Measurements from ENCODE around the gene GNAS-AS1.

The GNAS-AS1 gene

GRCh38 chr20:58863044-58863790 is 12.5 kb upstream of the GNAS-AS1 start:
- DNase-seq (ENCODE audit: low read depth in 1 of 2, low spot score in 1 of 2): no peak

GRCh38 chr20:58855506-58856389 is 5.0 kb upstream of the GNAS-AS1 start:
- DNase-seq (ENCODE audit: low read depth in 1 of 2, low spot score in 1 of 2): no peak

- no peak for DNase-seq (ENCODE audit: low read depth in 1 of 2, low spot score in 1 of 2)
These were observed 4.2 kb upstream of the GNAS-AS1 start for GRCh38 chr20:58854638-58855471.

GRCh38 chr20:58853976-58854637 is 3.4 kb upstream of the GNAS-AS1 start:
- DNase-seq (ENCODE audit: low read depth in 1 of 2, low spot score in 1 of 2): no peak

- no peak for DNase-seq (ENCODE audit: low read depth in 1 of 2, low spot score in 1 of 2)
These were observed 2.8 kb upstream of the GNAS-AS1 start for GRCh38 chr20:58853466-58853865.

- peak in 1 of 2 donors; percentile 31 for DNase-seq (ENCODE audit: low read depth in 1 of 2, low spot score in 1 of 2)
These were observed 2.0 kb upstream of the GNAS-AS1 start, which contains the start of gene GNAS for GRCh38 chr20:58852543-58853271. Gene GNAS (plus strand): TSS chr20:58852716.

GRCh38 chr20:58851969-58852458 is 1.3 kb upstream of the GNAS-AS1 start:
- DNase-seq (ENCODE audit: low read depth in 1 of 2, low spot score in 1 of 2): no peak

GRCh38 chr20:58851221-58851968 is 693 bp upstream of the GNAS-AS1 start:
- DNase-seq (ENCODE audit: low read depth in 1 of 2, low spot score in 1 of 2): no peak

- no peak for DNase-seq (ENCODE audit: low read depth in 1 of 2, low spot score in 1 of 2)
These were observed 3.2 kb downstream of the GNAS-AS1 start for GRCh38 chr20:58847463-58847862.

- no peak for DNase-seq (ENCODE audit: low read depth in 1 of 2, low spot score in 1 of 2)
These were observed 5.0 kb downstream of the GNAS-AS1 start for GRCh38 chr20:58845706-58846105.

- no peak for DNase-seq (ENCODE audit: low read depth in 1 of 2, low spot score in 1 of 2)
These were observed 7.6 kb downstream of the GNAS-AS1 start for GRCh38 chr20:58843128-58843556.

GRCh38 chr20:58842276-58842675 is 8.4 kb downstream of the GNAS-AS1 start:
- no peak for DNase-seq (ENCODE audit: low read depth in 1 of 2, low spot score in 1 of 2)

- DNase-seq (ENCODE audit: low read depth in 1 of 2, low spot score in 1 of 2): no peak
These were observed 9.0 kb downstream of the GNAS-AS1 start for GRCh38 chr20:58841539-58842264.

- DNase-seq (ENCODE audit: low read depth in 1 of 2, low spot score in 1 of 2): no peak
These were observed 9.7 kb downstream of the GNAS-AS1 start for GRCh38 chr20:58840816-58841538.

- DNase-seq (ENCODE audit: low read depth in 1 of 2, low spot score in 1 of 2): no peak
These were observed 10.5 kb downstream of the GNAS-AS1 start for GRCh38 chr20:58839991-58840747.

- DNase-seq (ENCODE audit: low read depth in 1 of 2, low spot score in 1 of 2): peak in 1 of 2 donors; percentile 36
These were observed 11.2 kb downstream of the GNAS-AS1 start for GRCh38 chr20:58839474-58839874.

GRCh38 chr20:58838174-58838573 is 12.5 kb downstream of the GNAS-AS1 start:
- DNase-seq (ENCODE audit: low read depth in 1 of 2, low spot score in 1 of 2): no peak

Data from stimulated activated CD4-positive, alpha-beta T cell treated with anti-CD3 and anti-CD28 coated beads, Interleukin-15, amount 100 ng/mL, for 1 hour (primary cell).